ENCODE measurements around the gene FSTL3.
"Not testable (repeated sequence)": the region's sequence is repeated elsewhere in the genome, so short reads cannot be mapped to it uniquely, and the experiment has no call there.

FSTL3 gene

GRCh38 chr19:711254-711653, 35.1 kb downstream of the FSTL3 start:
- DNase-seq (ENCODE audit: low spot score) = peak; percentile 37

GRCh38 chr19:715347-715746, 39.2 kb downstream of the FSTL3 start:
- no peak for DNase-seq (ENCODE audit: low spot score)

DNA sequence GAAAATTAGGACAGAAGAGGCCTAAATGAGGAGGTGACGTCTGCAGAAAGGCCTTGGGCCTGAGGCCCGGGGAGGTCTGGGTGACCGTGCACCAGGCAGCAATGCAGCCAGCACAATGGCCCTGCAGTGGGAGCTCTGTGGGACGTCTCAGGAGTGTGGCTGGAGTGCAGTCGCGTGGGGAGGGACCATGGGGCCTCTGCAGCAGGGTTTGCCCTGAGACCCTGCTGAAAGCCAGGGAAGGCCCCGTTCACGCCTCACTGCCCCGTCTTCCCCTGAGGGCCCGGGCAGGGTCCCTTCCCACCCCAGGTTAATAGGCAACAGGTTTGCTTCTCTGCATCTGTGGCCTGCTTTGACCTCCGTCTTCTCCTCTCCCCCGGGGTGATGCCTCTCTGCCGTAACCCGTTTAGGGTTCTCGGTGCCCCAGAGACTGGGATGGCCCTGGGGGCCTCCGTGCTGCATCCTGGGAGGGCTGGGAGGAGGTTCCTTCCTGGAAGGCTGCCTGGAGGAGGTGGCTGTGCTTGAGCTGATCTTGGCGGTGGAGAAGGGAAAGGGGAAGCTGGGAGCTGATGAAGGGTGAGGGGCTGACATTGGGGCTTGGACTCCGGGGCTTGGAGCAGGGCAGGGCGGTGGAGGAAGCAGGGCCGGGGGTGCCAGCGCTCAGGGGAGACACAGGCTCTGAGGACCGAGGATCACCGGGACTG, 42.2 kb downstream of the FSTL3 start:
- no peak for DNase-seq (ENCODE audit: low spot score)

DNA sequence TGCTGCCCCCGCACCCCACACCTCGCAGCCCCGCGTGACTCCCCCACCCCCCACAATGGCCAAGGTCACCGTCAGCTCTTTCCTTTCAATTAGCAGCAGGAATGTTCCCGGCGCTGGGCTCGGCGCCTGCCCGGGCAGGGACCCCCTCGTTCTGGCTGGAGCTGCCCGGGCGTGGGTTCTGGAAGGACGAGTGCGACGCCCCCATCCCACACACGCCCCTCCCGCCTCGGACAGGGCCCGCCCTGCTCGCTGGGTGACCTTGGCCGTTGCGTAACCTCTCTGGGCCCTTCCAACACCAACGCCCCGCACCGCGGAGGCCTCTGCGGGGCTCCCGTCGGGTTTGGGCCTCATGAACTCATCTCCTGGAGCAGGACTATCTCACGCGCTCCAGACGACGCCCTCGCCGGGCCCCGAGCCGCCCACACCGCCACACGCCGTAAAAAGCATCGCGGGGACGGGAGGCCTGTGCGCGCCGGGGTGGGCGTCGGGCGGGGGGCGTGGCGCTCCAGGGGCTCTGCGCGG, 42.9 kb downstream of the FSTL3 start:
- no peak for DNase-seq (ENCODE audit: low spot score)

GRCh38 chr19:719636-720344, 43.6 kb downstream of the FSTL3 start:
- DNase-seq (ENCODE audit: low spot score) = no peak

GRCh38 chr19:720345-721160, 44.4 kb downstream of the FSTL3 start:
- no peak for DNase-seq (ENCODE audit: low spot score)

DNA sequence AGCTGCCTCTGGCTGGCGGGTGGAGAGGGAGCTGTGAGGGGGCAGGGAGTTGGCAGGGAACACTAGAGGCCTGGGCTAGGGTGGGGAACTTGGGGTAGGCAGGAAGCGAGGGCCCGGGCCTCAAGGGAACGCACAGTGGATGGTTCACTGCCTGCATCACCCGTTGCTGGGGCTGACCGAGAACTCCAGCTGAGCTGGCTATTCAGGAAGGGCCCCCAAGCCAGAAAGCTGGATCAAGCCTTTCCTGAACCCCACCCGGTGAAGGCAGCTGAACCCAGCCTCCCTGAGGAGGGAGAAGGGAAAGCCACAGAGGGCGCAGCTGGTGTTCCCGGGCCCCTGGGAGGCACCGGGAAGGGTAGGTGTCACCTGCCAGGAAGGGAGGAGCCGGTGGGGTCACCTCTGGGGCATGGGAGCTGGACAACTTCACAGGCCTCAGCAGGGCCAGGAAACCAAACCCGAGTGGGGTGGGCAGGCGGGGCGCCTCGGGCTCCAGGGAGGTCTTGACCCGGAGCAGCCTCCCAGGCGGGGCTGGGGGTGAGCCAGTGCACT, 46.4 kb downstream of the FSTL3 start:
- no peak for DNase-seq (ENCODE audit: low spot score)

DNA sequence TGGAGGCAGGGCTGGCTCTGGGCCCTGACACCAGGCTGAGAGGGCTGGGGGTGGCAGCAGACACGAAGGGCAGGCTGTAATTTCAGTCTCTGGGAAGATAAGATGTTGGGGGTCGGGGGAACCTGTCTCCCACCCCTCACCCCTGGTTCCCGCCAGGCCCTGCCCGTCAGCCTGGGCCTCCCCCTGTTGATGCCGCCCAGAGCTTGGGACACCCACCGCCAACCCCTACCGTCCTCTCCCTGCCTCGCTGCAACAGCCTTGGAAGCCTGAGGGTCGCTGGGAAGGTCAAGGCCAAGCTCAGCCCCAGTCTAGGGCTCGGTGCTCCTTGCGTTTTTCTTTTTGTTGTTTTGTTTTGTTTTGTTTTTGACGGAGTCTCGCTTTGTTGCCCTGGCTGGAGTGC, 47.1 kb downstream of the FSTL3 start:
- no peak for DNase-seq (ENCODE audit: low spot score)

DNA sequence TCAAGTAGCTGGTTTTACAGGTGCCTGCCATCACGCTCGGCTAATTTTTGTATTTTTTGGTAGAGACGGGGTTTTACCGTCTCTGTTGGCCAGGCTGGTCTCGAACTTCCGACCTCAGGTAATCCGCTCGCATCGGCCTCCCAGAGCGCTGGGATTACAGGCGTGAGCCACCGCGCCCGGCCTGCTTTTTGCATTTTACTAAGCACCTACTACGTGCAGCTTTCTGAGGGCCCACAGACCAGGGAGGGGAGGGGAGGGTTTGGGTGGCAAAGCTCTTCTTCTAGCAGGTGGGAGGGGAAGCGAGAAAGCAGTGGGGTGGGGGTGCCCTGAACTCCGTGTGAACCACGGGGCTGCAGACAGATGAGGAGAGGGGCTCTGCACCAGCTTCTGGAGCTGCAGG, 47.5 kb downstream of the FSTL3 start:
- no peak for DNase-seq (ENCODE audit: low spot score)

DNA sequence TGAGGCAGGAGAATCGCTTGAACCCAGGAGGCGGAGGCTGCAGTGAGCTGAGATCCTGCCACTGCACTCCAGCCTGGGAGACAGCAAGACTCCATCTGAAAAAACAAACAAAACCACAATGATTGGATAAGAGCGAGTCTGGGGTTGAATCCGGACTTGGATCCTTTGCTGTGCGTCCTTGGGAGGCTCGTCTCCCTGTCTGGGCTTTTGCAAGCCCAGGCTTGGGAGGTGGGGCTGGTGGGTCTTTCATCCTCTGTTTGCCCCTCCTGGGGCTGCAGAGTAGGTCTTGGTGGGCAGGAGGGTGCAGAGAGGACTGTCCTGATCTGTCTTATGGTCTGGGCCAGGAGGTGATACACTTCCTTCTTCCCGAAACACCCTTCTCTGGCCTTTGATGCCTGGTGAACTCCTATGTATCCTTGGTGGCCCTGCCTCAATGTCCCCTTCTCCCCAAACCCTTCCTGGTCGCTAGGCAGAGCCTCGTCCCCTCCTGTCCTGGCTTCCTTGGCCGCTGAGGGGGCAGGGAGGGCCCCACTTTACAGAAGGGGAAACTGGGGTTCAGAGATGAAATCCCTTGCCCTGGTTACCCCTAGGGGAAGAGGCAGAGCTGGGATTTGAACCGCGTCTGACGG, 49.4 kb downstream of the FSTL3 start:
- no peak for DNase-seq (ENCODE audit: low spot score)

DNA sequence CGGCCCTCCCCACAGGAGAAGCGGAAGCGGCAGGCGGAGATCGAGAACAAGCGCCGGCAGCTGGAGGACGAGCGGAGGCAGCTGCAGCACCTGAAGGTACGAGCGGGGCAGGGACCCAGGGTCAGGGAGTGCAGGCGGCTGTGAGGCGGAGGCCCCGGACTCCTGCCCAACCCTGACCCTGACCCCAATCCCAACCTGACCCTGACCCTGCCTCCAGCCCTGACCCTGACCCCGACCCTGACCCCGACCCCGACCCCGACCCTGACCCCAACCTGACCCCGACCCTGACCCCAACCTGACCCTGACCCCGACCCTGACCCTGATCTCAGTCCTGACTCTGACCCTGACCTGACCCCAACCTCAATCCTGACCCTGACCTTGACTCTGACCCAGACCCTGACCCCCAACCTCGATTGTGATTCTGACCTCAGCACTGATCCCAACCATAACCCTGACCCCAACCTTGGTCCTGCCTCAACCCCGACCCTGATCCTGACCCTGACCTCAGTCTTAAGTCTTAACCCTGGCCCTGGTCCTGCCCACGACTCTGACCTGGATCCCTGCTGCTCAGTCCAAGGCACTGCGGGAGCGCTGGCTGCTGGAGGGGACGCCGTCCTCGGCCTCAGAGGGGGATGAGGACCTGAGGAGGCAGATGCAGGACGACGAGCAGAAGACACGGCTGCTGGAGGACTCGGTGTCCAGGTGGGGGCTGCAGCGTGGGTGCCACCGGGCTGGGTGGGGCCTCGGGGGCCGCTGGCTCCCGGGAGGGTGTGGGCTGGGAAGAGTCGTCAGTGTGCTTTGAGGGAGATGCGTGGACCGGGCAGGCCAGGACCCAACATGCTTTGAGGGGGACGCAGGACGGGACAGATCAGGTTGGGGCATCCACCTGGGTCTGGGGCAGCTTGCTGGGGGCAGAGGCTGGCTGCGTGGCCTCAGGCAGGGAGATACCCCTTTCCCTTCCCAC, 51.1 kb downstream of the FSTL3 start:
- DNase-seq (ENCODE audit: low spot score) = no peak

- DNase-seq (ENCODE audit: low spot score) = no peak
These were observed 51.8 kb downstream of the FSTL3 start for GRCh38 chr19:728011-728410.

GRCh38 chr19:729564-729963, 53.4 kb downstream of the FSTL3 start:
- not testable (repeated sequence) for DNase-seq (ENCODE audit: low spot score)

DNA sequence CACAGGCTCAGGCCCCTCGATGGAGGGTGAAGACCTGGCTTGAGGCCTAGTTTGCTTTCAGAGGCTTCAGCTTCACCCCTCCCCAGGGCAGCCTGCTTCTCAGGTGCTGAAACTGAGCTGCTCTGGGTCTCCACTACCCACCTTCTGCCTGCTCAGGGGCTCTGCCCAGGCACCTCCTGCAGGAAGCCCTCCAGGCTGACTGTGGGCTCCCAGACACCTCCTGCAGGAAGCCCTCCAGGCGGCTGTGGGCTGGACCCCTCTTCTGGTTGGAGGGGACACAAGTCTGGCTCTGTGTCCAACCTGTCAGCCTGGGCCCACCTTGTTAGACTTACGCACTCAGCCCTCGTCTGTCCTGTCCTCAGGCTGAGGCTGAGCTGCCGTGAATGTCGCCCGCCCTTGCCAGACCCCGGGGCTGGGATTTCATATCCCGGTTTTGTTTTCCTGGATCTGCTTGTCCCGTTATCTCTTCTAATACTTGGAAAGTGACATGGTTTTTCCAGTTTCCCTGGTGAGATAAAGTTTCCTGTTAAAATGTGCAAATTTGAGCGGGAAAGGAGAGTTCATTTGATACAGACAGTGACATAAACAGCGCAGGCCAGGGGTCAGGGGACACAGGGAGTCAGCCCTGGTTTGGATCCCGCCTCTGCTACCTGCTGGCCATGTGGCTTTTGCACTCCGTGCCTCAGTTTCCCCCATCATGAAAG, 53.9 kb downstream of the FSTL3 start:
- no peak for DNase-seq (ENCODE audit: low spot score)

GRCh38 chr19:731000-731399, 54.8 kb downstream of the FSTL3 start:
- no peak for DNase-seq (ENCODE audit: low spot score)

DNA sequence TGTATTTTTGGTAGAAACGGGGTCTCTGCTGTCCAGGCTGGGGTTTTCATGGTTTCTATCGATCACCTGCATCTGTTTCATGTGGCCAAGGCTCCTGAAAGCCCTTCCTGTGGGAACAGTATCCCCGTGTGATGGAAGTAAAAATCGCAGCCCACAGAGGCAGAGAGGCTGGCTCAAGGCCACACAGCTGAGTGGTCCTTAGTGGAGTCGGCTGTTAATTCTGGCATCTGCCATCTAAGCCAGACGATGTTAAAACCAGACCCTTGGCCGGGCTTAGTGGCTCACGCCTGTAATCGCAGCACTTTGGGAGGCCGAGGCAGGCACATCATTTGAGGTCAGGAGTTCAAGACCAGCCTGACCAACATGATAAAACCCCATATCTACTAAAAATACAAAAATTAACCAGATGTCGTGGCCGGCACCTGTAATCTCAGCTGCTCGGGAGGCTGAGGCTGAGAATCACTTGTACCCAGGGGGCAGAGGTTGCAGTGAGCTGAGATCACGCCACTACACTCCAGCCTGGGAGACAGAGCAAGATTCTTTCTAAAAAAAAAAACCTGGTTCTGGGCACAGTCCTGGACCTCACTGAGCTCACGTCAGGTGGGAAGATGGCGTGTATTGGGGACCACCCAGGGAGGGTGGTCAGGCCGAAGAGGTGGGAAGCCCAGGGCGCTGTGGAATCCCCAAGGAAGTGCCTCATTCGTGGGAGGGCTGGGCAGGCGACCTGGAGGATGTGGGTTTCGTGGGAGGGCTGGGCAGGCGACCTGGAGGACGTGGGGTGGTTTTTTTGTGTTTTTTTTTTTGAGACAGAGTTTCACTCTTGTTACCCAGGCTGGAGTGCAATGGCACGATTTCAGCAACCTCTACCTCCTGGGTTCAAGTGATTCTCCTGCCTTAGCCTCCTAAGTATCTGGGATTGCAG, 56.2 kb downstream of the FSTL3 start:
- no peak for DNase-seq (ENCODE audit: low spot score)
